Measurements from ENCODE around the gene BEND6.

GRCh38 chr6:57069920-57070331, 115.0 kb downstream of the BEND6 start:
- TF ChIP-seq CTCF (IDR thresholded peaks at IDR 0.05) (no peak), POLR2A (IDR thresholded peaks at IDR 0.05) (no peak)

All from testis (tissue), 2 donors.